OCI-LY7 (cell line): ENCODE measurements around the gene CMTM8. TPM values are rescaled to one million over a fixed set of nuclear protein-coding genes. Genes with fewer than 3 reads are reported as not detected.

Source experiments
- BruUV-seq: library from RNA; stranded (reverse); fragments of 400-500 nt; replicated peaks from 2 replicates; lab custom pipeline; 2021; lab: Mats Ljungman, UMichigan
- CTCF ChIA-PET: fragments of 300-600 bp; sonication (Branson Sonifier 250); formaldehyde crosslinking; loops from one replicate; lab custom pipeline; 2022; ENCODE audit warnings: antibody characterized with exemption; ENCODE audit not compliant: unreplicated experiment; lab: Charles Lee
- POLR2A ChIA-PET: fragments of 300-600 bp; sonication (Branson Sonifier 250); formaldehyde crosslinking; loops from one replicate; lab custom pipeline; 2022; ENCODE audit warnings: antibody characterized with exemption; lab: Charles Lee
- DNase-seq: peaks from one replicate; pipeline ENCODE4 v3.0.0-alpha.2; 2015; ENCODE audit warnings: low spot score
- H2AFZ ChIP-seq: fragments of 200-600 bp; sonication (generic), shearing (Covaris generic); 2 replicates; pipeline ENCODE4 v1.6.1; 2014; ENCODE audit warnings: mild to moderate bottlenecking, antibody characterized with exemption, low read length, moderate library complexity
- H3K27ac ChIP-seq: fragments of 200-600 bp; sonication (generic); 2 replicates; pipeline ENCODE4 v1.5.1; 2014; ENCODE audit warnings: mixed run types, low read depth, mild to moderate bottlenecking, moderate library complexity, low read length, inconsistent platforms; ENCODE audit not compliant: poor library complexity, severe bottlenecking
- H3K36me3 ChIP-seq: fragments of 200-600 bp; sonication (generic); 2 replicates; pipeline ENCODE4 v1.6.1; 2014; ENCODE audit warnings: mild to moderate bottlenecking, antibody characterized with exemption, low read length, moderate library complexity, mixed read lengths; ENCODE audit not compliant: insufficient read depth
- H3K4me1 ChIP-seq: fragments of 200-600 bp; sonication (generic); 2 replicates; pipeline ENCODE4 v1.5.1; 2014; ENCODE audit warnings: mild to moderate bottlenecking, low read length; ENCODE audit not compliant: insufficient read depth, poor library complexity, severe bottlenecking
- H3K4me2 ChIP-seq: fragments of 200-600 bp; sonication (generic); 2 replicates; pipeline ENCODE4 v1.6.1; 2014; ENCODE audit warnings: mild to moderate bottlenecking, low read length
- H3K4me3 ChIP-seq: fragments of 200-600 bp; sonication (generic); 2 replicates; pipeline ENCODE4 v1.5.1; 2014; ENCODE audit warnings: mild to moderate bottlenecking, low read depth, low read length; ENCODE audit not compliant: poor library complexity, severe bottlenecking
- H3K79me2 ChIP-seq: fragments of 200-600 bp; sonication (generic); 2 replicates; pipeline ENCODE4 v1.6.1; 2016; ENCODE audit warnings: low read depth, mild to moderate bottlenecking, low read length, moderate library complexity, mixed read lengths; ENCODE audit not compliant: insufficient read depth
- H3K9me2 ChIP-seq: fragments of 200-600 bp; sonication (generic); 2 replicates; pipeline ENCODE4 v1.6.1; 2016; ENCODE audit warnings: mild to moderate bottlenecking, low read length, mixed read lengths; ENCODE audit not compliant: insufficient read depth
- H3K9me3 ChIP-seq: fragments of 200-600 bp; sonication (generic); 2 replicates; pipeline ENCODE4 v1.6.1; 2014; ENCODE audit warnings: mild to moderate bottlenecking, mixed run types, low read length, mixed read lengths
- H4K20me1 ChIP-seq: fragments of 200-600 bp; sonication (generic); 2 replicates; pipeline ENCODE4 v1.6.1; 2014; ENCODE audit warnings: mild to moderate bottlenecking, antibody characterized with exemption, low read length, moderate library complexity, mixed read lengths; ENCODE audit not compliant: insufficient read depth
- CTCF ChIP-seq: fragments of 200-600 bp; sonication (generic); conservative IDR thresholded peaks from 2 replicates; pipeline ENCODE4 v1.5.1; 2014; ENCODE audit warnings: mild to moderate bottlenecking, antibody characterized with exemption, low read length, moderate library complexity, mixed read lengths
- EZH2phosphoT487 ChIP-seq: fragments of 200-600 bp; sonication (generic); IDR thresholded peaks from 2 replicates; pipeline ENCODE4 v1.6.1; 2018; ENCODE audit warnings: low read depth, borderline replicate concordance, mild to moderate bottlenecking, mixed run types, antibody characterized with exemption, low read length, moderate library complexity, mixed read lengths
- intact Hi-C: fragments of 100-400 bp; cut with micrococcal nuclease; formaldehyde crosslinking; loops from one replicate; pipeline ENCODE4 v1.10.0; 2022; ENCODE audit not compliant: unreplicated experiment
- total RNA-seq, 2 experiments: library from RNA; depleted of rRNA in 1 of 2; stranded (reverse); fragments of >200 nt in 1 of 2; shearing (Covaris generic) in 1 of 2; gene quantifications; 2 replicates each; pipeline ENCODE4 v1.2.3, GENCODE V29; 2014 to 2022

Gene CMTM8
- total RNA-seq, 2 experiments from 2014 or later = 1.5 to 3.0 TPM

GRCh38 chr3:32371461-32372212 lies 133.2 kb downstream of the CMTM8 start:
- no peak for DNase-seq
- Histone ChIP-seq H2AFZ (no peak overlapping the region), H3K4me2 (no peak overlapping the region; the same call in 1 of the 2 replicates), H3K79me2 (no peaks in the 10 kb centered on the region), H4K20me1 (no peaks in the 10 kb centered on the region), H3K9me2 (no peaks in the 10 kb centered on the region), H3K9me3 (no peaks in the 10 kb centered on the region), H3K36me3 (no peaks in the 10 kb centered on the region), H3K27ac (no peak overlapping the region), H3K4me1 (peaks cover 6% of the 10 kb centered on the region), H3K4me3 (no peak overlapping the region)
- ChIA-PET CTCF (interaction anchor here (0.9 kb wide), 1 partner anchor 97 kb away, joined by 3 read pairs; no protein-coding TSS in a partner anchor), POLR2A (interaction anchor here (0.6 to 1.5 kb wide), 5 partner anchors 18 to 121 kb away, joined by 3 to 7 read pairs (median 4); no protein-coding TSS in a partner anchor)
- no TSS peak for BruUV-seq
- no peak for TF ChIP-seq CTCF
- TF ChIP-seq EZH2phosphoT487 = no peak
- intact Hi-C loops = loop anchor here (10.0 kb wide), 1 partner anchor 313 kb away; the partner anchor contains the start of gene CNOT10

GRCh38 chr3:32372213-32372490 lies 133.7 kb downstream of the CMTM8 start:
- DNase-seq = no peak
- H3K4me1 ChIP-seq = peaks cover 6% of the 10 kb centered on the region
- no peaks in the 10 kb centered on the region for H3K9me2 ChIP-seq
- no peaks in the 10 kb centered on the region for H3K9me3 ChIP-seq
- H3K27ac ChIP-seq = no peak overlapping the region
- no TSS peak for BruUV-seq
- ChIA-PET POLR2A (interaction anchor here (0.6 to 1.5 kb wide), 5 partner anchors 18 to 120 kb away, joined by 3 to 7 read pairs (median 4); no protein-coding TSS in a partner anchor), CTCF (interaction anchor here (0.9 kb wide), 1 partner anchor 96 kb away, joined by 3 read pairs; no protein-coding TSS in a partner anchor)
- H3K4me3 ChIP-seq = no peak overlapping the region
- H3K79me2 ChIP-seq = no peaks in the 10 kb centered on the region
- H4K20me1 ChIP-seq = no peaks in the 10 kb centered on the region
- TF ChIP-seq EZH2phosphoT487 = no peak
- intact Hi-C loops = loop anchor here (10.0 kb wide), 1 partner anchor 313 kb away; the partner anchor contains the start of gene CNOT10
- H3K4me2 ChIP-seq = no peak overlapping the region; the same call in 1 of the 2 replicates
- no peaks in the 10 kb centered on the region for H3K36me3 ChIP-seq
- H2AFZ ChIP-seq = no peak overlapping the region

- no peak overlapping the region for H3K4me2 ChIP-seq
- no peaks in the 10 kb centered on the region for H3K9me3 ChIP-seq
- CTCF ChIA-PET = no interaction called here
- H3K27ac ChIP-seq = no peak overlapping the region
- peaks cover 6% of the 10 kb centered on the region for H3K4me1 ChIP-seq
- no peaks in the 10 kb centered on the region for H3K9me2 ChIP-seq
- H3K4me3 ChIP-seq = no peak overlapping the region
- no TSS peak for BruUV-seq
- TF ChIP-seq CTCF (no peak), EZH2phosphoT487 (no peak)
- no peaks in the 10 kb centered on the region for H4K20me1 ChIP-seq
- H3K36me3 ChIP-seq = no peaks in the 10 kb centered on the region
- intact Hi-C loops = loop anchor here (10.0 kb wide), 1 partner anchor 312 kb away; the partner anchor contains the start of gene CNOT10
- no peaks in the 10 kb centered on the region for H3K79me2 ChIP-seq
- POLR2A ChIA-PET = interaction anchor here (1.6 kb wide), 1 partner anchor 94 kb away, joined by 4 read pairs; no protein-coding TSS in a partner anchor
- no peak for DNase-seq
- H2AFZ ChIP-seq = no peak overlapping the region
These were observed 134.8 kb downstream of the CMTM8 start for GRCh38 chr3:32373276-32373675.
